ENCODE measurements around the gene ARGLU1.

DNA sequence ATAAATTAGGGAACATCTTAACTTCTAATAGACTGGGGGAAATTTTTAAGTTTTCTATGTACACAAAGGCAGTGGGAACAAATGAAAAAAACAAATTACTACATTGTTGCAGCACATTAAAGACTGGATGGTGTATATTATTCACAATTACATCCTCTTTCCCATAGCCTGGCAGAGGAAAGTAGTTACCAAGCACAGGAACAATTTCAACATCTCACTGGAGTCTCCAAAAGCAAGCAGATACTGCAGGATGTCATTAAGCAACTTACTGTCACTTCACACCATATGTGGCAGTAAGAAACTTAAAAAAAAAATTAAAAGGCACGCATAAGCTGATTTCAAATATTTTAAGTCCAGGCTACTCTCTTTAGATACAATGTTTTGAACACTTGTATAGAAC, 26.1 kb downstream of the ARGLU1 start:
- TF ChIP-seq CTCF (IDR thresholded peaks at IDR 0.05), result no peak
- no peak for TF ChIP-seq JUN (CRISPR knock-in tag; IDR thresholded peaks at IDR 0.05)
- no peak for TF ChIP-seq SMAD3 (CRISPR knock-in tag; IDR thresholded peaks at IDR 0.05; ENCODE audit: borderline replicate concordance)
- TF ChIP-seq ZNF512 (CRISPR knock-in tag; IDR thresholded peaks at IDR 0.05; ENCODE audit: borderline replicate concordance), result no peak
- TF ChIP-seq ELF4 (CRISPR knock-in tag; IDR thresholded peaks at IDR 0.05; ENCODE audit: low read depth), result no peak
- no peak for TF ChIP-seq SP1 (CRISPR knock-in tag; conservative IDR thresholded peaks at IDR 0.05)
- TF ChIP-seq, protein P1, sequence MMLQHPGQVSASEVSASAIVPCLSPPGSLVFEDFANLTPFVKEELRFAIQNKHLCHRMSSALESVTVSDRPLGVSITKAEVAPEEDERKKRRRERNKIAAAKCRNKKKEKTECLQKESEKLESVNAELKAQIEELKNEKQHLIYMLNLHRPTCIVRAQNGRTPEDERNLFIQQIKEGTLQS (CRISPR knock-in tag; conservative IDR thresholded peaks at IDR 0.05), result no peak
- TF ChIP-seq ZNF263 (CRISPR knock-in tag; IDR thresholded peaks at IDR 0.05; ENCODE audit: low read depth), result no peak
- no peak for TF ChIP-seq USF2 (CRISPR knock-in tag; IDR thresholded peaks at IDR 0.05)
- TF ChIP-seq IRF1 (CRISPR knock-in tag; IDR thresholded peaks at IDR 0.05), result no peak
- TF ChIP-seq ATF2 (CRISPR knock-in tag; IDR thresholded peaks at IDR 0.05; ENCODE audit: borderline replicate concordance, low read depth), result no peak
- no peak for TF ChIP-seq USF1 (CRISPR knock-in tag; IDR thresholded peaks at IDR 0.05)

Measured in WTC11 (cell line).